GM12872 (cell line): ENCODE measurements around the gene MOK.

Experiments
- CTCF ChIP-seq: IDR thresholded peaks from 3 replicates; pipeline ENCODE4 v1.5.1; 2011; ENCODE audit warnings: low read depth, mild to moderate bottlenecking, low read length, moderate library complexity; ENCODE audit not compliant: insufficient read depth

The MOK gene

GRCh38 chr14:102195446-102195845 lies 109.5 kb downstream of the MOK start:
- no peak for TF ChIP-seq CTCF

GRCh38 chr14:102194856-102195255 lies 110.1 kb downstream of the MOK start:
- no peak for TF ChIP-seq CTCF

DNA sequence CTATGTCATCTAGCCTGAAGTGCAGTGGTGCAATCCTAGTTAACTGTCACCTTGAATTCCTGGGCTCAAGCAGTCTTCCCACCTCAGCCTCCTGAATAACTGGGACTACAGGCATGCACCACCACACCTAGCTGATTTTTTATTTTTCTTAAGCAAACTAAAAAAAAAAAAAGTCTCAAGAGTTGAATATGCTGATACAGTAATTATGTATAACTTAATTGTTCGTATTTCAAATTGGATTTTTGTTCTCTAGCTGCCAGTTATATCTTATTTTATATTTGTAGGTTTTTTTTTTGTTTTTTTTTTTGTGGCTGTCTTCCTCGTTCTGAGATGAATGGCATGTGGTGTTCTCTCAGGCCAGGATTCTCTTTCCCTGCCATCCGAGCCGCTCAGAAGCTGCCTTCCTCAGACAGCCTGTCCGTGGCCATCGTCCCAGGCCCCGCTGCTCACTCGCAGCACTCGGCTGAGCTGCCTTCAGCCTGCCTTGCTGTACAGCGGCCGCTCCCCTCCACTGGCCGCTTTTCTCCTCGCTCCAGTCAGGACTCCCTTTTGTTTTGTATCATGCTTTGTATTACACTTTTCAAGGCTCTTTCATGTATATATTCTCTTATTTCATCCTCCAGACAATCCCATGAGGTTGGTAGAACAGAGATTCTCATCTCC lies 112.0 kb downstream of the MOK start:
- no peak for TF ChIP-seq CTCF

DNA sequence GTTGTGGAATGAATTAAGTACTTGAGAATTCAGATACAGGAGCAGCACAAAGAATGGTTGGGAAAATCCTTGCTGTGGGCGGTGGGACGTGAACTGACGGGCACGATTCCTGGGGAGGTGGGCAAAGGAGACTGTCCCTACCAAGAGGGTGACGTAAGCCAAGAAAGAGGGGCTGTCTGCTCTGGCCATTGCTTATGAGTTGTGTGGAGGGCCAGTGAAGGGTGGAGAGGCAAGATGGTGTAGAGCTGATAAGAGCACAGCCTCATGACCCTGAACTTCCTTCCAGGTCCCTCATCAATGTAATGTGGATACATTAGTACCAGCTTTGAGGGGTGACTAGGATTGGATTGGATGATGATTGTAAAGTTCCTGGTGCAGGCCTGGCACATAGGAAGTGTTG lies 115.1 kb downstream of the MOK start:
- no peak for TF ChIP-seq CTCF

DNA sequence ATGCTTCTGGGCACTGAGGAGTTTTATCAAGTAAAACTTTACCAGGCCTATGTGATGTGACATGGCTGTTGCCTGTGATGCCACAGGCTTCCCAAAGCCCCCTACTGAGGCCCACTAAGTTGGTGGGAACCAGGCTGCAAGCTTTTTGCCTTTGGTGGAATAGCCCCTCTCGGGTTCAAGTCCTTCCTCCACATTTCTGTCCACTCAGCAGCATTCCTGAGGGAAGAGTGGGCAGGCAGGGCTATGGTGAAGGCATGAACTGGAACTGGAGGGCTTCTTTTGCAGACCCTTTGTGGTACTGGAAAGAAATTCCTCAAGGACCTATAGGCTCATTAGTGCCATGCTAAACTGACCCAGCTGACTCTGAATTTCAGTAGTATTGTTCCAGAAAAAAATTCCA lies 116.8 kb downstream of the MOK start:
- TF ChIP-seq CTCF: no peak

- no peak for TF ChIP-seq CTCF
Measured at GRCh38 chr14:102187568-102188001, 117.4 kb downstream of the MOK start.

DNA sequence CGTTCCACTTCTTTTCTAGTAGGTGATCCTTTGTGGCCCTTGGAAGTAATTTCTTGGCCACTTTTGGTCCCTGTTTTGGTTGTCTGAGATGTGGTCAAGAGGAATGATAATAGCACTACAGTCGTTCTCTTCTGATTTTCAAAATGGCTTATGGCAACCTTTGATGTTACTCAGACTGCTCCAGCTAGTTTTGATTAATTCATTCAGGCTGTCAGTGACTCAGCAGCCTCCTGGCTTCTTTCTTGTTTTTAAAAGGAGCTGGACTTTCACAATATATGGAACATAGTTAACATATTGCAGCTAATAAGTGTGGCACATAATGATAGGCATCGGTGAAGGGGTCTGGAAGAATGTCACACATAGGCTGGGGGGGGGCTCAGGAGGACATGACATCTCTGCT lies 117.9 kb downstream of the MOK start:
- TF ChIP-seq CTCF: no peak
